ENCODE results near the gene FBXL14.
A peak's percentile ranks its signal among the peaks of the same experiment; 100 is the strongest.
"Not testable (repeated sequence)": the region's sequence is repeated elsewhere in the genome, so short reads cannot be mapped to it uniquely, and the experiment has no call there.

Gene FBXL14

DNA sequence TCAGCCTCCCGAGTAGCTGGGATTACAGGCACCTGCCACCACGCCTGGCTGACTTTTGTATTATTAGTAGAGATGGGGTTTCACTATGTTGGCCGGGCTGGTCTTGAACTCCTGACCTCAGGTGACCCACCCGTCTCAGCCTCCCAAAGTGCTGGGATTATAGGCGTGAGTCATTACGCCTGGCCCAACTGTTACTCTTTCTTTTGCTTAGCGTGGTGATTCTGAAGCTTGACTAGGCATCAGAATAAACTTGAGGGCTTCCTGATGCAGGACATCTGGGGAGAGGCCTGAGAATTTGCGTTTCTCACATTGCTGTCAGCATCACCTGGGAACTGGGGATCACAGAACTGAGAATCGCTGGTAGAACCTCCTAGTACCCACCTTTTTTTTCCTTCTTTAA lies 8.3 kb upstream of the FBXL14 start:
- H2BK5ac ChIP-seq (ENCODE audit: low read depth, low read length, poor library complexity); H3K4ac ChIP-seq (ENCODE audit: low read depth, low read length): not testable (repeated sequence)

GRCh38 chr12:1598757-1599156 lies 4.4 kb upstream of the FBXL14 start:
- H3K27me3 ChIP-seq (ENCODE audit: insufficient read depth, low read length): no peaks in the 10 kb centered on the region
- peaks cover 3% of the 10 kb centered on the region for H3K79me2 ChIP-seq (ENCODE audit: control insufficient read depth, insufficient read depth, low read length, poor library complexity)
- peaks cover 6% of the 10 kb centered on the region for H3K79me1 ChIP-seq (ENCODE audit: low read length)
- H3K4me2 ChIP-seq (ENCODE audit: low read length): no peak overlapping the region
- H4K12ac ChIP-seq (ENCODE audit: low read depth, low read length): no peak overlapping the region
- H3K36me3 ChIP-seq (ENCODE audit: control insufficient read depth in 1 of 2, insufficient read depth in 2 of 2, low read length in 2 of 2): no peaks in the 10 kb centered on the region
- DNase-seq: no peak
- H4K91ac ChIP-seq (ENCODE audit: low read depth, low read length): no peak overlapping the region
- no peak overlapping the region for H2AK5ac ChIP-seq (ENCODE audit: low read length)
- no peak overlapping the region for H2BK12ac ChIP-seq (ENCODE audit: low read length)
- no peaks in the 10 kb centered on the region for H3K9me3 ChIP-seq (ENCODE audit: insufficient read depth, low read depth, low read length)
- H3K9ac ChIP-seq (ENCODE audit: low read length): no peak overlapping the region
- no peak overlapping the region for H3K18ac ChIP-seq (ENCODE audit: low read length)
- H3K27ac ChIP-seq (ENCODE audit: low read depth, low read length): no peak overlapping the region
- no peak overlapping the region for H2BK5ac ChIP-seq (ENCODE audit: low read depth, low read length, poor library complexity)
- no peak overlapping the region for H3K4me3 ChIP-seq (ENCODE audit: low read depth, low read length)
- no peak overlapping the region for H3K23ac ChIP-seq (ENCODE audit: low read length)
- H3K4ac ChIP-seq (ENCODE audit: low read depth, low read length): no peak overlapping the region
- no peak overlapping the region for H2BK120ac ChIP-seq (ENCODE audit: insufficient read depth, low read length, poor library complexity)
- peaks cover under 1 to 3% of the 10 kb centered on the region in 2 experiments for H3K4me1 ChIP-seq (ENCODE audit: control insufficient read depth in 1 of 2, insufficient read depth in 2 of 2, low read length in 2 of 2)
- H2AFZ ChIP-seq (ENCODE audit: insufficient read depth, low read length, poor library complexity): no peak overlapping the region
- H4K8ac ChIP-seq (ENCODE audit: low read depth, low read length): no peak overlapping the region
- no CpG with 5 or more reads among the region's 3 CpGs for WGBS (ENCODE audit: extremely low coverage, insufficient coverage, insufficient read length)
- no peak overlapping the region for H3K14ac ChIP-seq (ENCODE audit: low read length)

More for the DNA sequence above, 8.3 kb upstream of the FBXL14 start:
- H3K79me2 ChIP-seq (ENCODE audit: control insufficient read depth, insufficient read depth, low read length, poor library complexity); H3K4me3 ChIP-seq (ENCODE audit: low read depth, low read length); H2AK5ac ChIP-seq (ENCODE audit: low read length); H3K18ac ChIP-seq (ENCODE audit: low read length); H3K79me1 ChIP-seq (ENCODE audit: low read length); H3K36me3 ChIP-seq (ENCODE audit: control insufficient read depth in 1 of 2, insufficient read depth in 2 of 2, low read length in 2 of 2); H4K8ac ChIP-seq (ENCODE audit: low read depth, low read length); H3K4me1 ChIP-seq (ENCODE audit: control insufficient read depth in 1 of 2, insufficient read depth in 2 of 2, low read length in 2 of 2); H3K9me3 ChIP-seq (ENCODE audit: insufficient read depth, low read depth, low read length); H2AFZ ChIP-seq (ENCODE audit: insufficient read depth, low read length, poor library complexity); H2BK120ac ChIP-seq (ENCODE audit: insufficient read depth, low read length, poor library complexity); H2BK12ac ChIP-seq (ENCODE audit: low read length); H4K91ac ChIP-seq (ENCODE audit: low read depth, low read length); H4K12ac ChIP-seq (ENCODE audit: low read depth, low read length); H3K14ac ChIP-seq (ENCODE audit: low read length); H3K27me3 ChIP-seq (ENCODE audit: insufficient read depth, low read length); DNase-seq; H3K4me2 ChIP-seq (ENCODE audit: low read length); H3K27ac ChIP-seq (ENCODE audit: low read depth, low read length); H3K23ac ChIP-seq (ENCODE audit: low read length); H3K9ac ChIP-seq (ENCODE audit: low read length): not testable (repeated sequence)
- WGBS (ENCODE audit: extremely low coverage, insufficient coverage, insufficient read length): no CpG with 5 or more reads among the region's 9 CpGs

- Histone ChIP-seq H2AFZ (ENCODE audit: insufficient read depth, low read length, poor library complexity) (no peak overlapping the region), H4K12ac (ENCODE audit: low read depth, low read length) (no peak overlapping the region), H3K4me1 (ENCODE audit: control insufficient read depth in 1 of 2, insufficient read depth in 2 of 2, low read length in 2 of 2) (peaks cover 15 to 20% of the 10 kb centered on the region in 2 experiments), H3K23ac (ENCODE audit: low read length) (no peak overlapping the region), H3K79me2 (ENCODE audit: control insufficient read depth, insufficient read depth, low read length, poor library complexity) (peaks cover 3% of the 10 kb centered on the region), H3K9ac (ENCODE audit: low read length) (no peak overlapping the region), H3K18ac (ENCODE audit: low read length) (no peak overlapping the region), H3K79me1 (ENCODE audit: low read length) (peaks cover 7% of the 10 kb centered on the region), H3K9me3 (ENCODE audit: insufficient read depth, low read depth, low read length) (no peaks in the 10 kb centered on the region), H3K27ac (ENCODE audit: low read depth, low read length) (no peak overlapping the region), H4K8ac (ENCODE audit: low read depth, low read length) (no peak overlapping the region), H2AK5ac (ENCODE audit: low read length) (no peak overlapping the region), H3K4me2 (ENCODE audit: low read length) (peak overlapping the region; percentile 95), H2BK5ac (ENCODE audit: low read depth, low read length, poor library complexity) (no peak overlapping the region), H2BK120ac (ENCODE audit: insufficient read depth, low read length, poor library complexity) (no peak overlapping the region), H3K4ac (ENCODE audit: low read depth, low read length) (no peak overlapping the region), H3K4me3 (ENCODE audit: low read depth, low read length) (no peak overlapping the region), H3K14ac (ENCODE audit: low read length) (no peak overlapping the region), H3K36me3 (ENCODE audit: control insufficient read depth in 1 of 2, insufficient read depth in 2 of 2, low read length in 2 of 2) (peaks cover 0 to 2% of the 10 kb centered on the region in 2 experiments), H3K27me3 (ENCODE audit: insufficient read depth, low read length) (no peaks in the 10 kb centered on the region), H4K91ac (ENCODE audit: low read depth, low read length) (no peak overlapping the region), H2BK12ac (ENCODE audit: low read length) (no peak overlapping the region)
- no peak for DNase-seq
- no CpG with 5 or more reads among the region's 9 CpGs for WGBS (ENCODE audit: extremely low coverage, insufficient coverage, insufficient read length)
Measured at GRCh38 chr12:1595690-1596347, 1.4 kb upstream of the FBXL14 start.

DNA sequence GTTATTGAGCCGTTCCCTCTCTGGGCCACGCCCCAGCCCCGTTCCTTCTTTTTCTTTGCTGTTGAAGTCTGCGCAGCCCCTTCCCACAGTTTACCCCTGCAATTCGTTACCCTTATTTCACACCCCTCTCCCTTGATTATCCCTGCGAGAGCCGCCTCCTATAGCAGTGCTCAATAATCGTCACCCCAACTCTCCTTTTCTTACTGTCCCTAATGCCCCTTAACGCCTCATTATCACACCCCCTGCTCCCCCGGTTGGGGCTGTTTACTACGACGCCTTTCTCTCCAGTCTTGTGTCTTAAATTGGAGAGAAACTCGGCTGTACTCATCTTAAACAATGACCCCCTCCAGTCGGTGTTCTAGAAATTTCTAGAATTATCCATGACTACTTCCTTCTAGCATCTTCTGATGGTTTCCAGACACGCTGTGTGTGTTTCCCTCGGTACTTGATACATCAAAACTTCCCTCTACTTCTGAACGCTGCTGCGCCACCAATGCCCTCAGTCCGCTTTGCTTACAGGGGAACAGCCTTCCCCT lies 713 bp upstream of the FBXL14 start:
- DNase-seq: peak in 1 of 2 donors; percentile 36
- peak overlapping the region; percentile 63 for H4K8ac ChIP-seq (ENCODE audit: low read depth, low read length)
- peak overlapping the region; percentile 28 for H3K18ac ChIP-seq (ENCODE audit: low read length)
- H3K23ac ChIP-seq (ENCODE audit: low read length): peak overlapping the region; percentile 70
- WGBS (ENCODE audit: extremely low coverage, insufficient coverage, insufficient read length): no CpG with 5 or more reads among the region's 19 CpGs
- peak overlapping the region; percentile 95 for H3K4me2 ChIP-seq (ENCODE audit: low read length)
- H3K79me1 ChIP-seq (ENCODE audit: low read length): peaks cover 7% of the 10 kb centered on the region
- H3K4me1 ChIP-seq (ENCODE audit: control insufficient read depth in 1 of 2, insufficient read depth in 2 of 2, low read length in 2 of 2): peaks cover 15 to 26% of the 10 kb centered on the region in 2 experiments
- H3K4ac ChIP-seq (ENCODE audit: low read depth, low read length): no peak overlapping the region
- no peaks in the 10 kb centered on the region for H3K27me3 ChIP-seq (ENCODE audit: insufficient read depth, low read length)
- peak overlapping the region; percentile 20 for H3K9ac ChIP-seq (ENCODE audit: low read length)
- no peak overlapping the region for H4K12ac ChIP-seq (ENCODE audit: low read depth, low read length)
- peak overlapping the region; percentile 79 for H3K4me3 ChIP-seq (ENCODE audit: low read depth, low read length)
- no peak overlapping the region for H2AK5ac ChIP-seq (ENCODE audit: low read length)
- no peak overlapping the region for H2BK120ac ChIP-seq (ENCODE audit: insufficient read depth, low read length, poor library complexity)
- H2BK5ac ChIP-seq (ENCODE audit: low read depth, low read length, poor library complexity): no peak overlapping the region
- H3K36me3 ChIP-seq (ENCODE audit: control insufficient read depth in 1 of 2, insufficient read depth in 2 of 2, low read length in 2 of 2): peaks cover 0 to 2% of the 10 kb centered on the region in 2 experiments
- peak overlapping the region; percentile 91 for H3K27ac ChIP-seq (ENCODE audit: low read depth, low read length)
- no peaks in the 10 kb centered on the region for H3K9me3 ChIP-seq (ENCODE audit: insufficient read depth, low read depth, low read length)
- peak overlapping the region; percentile 15 for H2BK12ac ChIP-seq (ENCODE audit: low read length)
- H4K91ac ChIP-seq (ENCODE audit: low read depth, low read length): peak overlapping the region; percentile 82
- H3K14ac ChIP-seq (ENCODE audit: low read length): peak overlapping the region; percentile 7
- peaks cover 3% of the 10 kb centered on the region for H3K79me2 ChIP-seq (ENCODE audit: control insufficient read depth, insufficient read depth, low read length, poor library complexity)
- H2AFZ ChIP-seq (ENCODE audit: insufficient read depth, low read length, poor library complexity): peak overlapping the region; percentile 58

All from trophoblast cell (in vitro differentiated cells and primary cell).